H1 (cell line): Measurements from ENCODE around the gene PTPN12.

Source experiments
- CHD2 ChIP-seq: IDR thresholded peaks from 2 replicates; pipeline ENCODE4 v1.6.1; 2012; ENCODE audit warnings: low read length, improper control_type of control experiment
- EZH2 ChIP-seq: fragments of 200-600 bp; sonication (generic); IDR thresholded peaks from 2 replicates; pipeline ENCODE4 v1.7.1; 2012; ENCODE audit warnings: low read depth, mild to moderate bottlenecking, moderate library complexity, low read length, inconsistent platforms; ENCODE audit not compliant: severe bottlenecking
- POLR2A ChIP-seq, 2 experiments: IDR thresholded peaks; 1 replicate in 1 of 2; 2 replicates in 1 of 2; pipeline ENCODE4 v1.6.1; 2011; ENCODE audit warnings: low read depth in 2 of 2, low read length in 2 of 2, mild to moderate bottlenecking in 2 of 2; ENCODE audit errors: control extremely low read depth in 1 of 2
- POLR2AphosphoS5 ChIP-seq: IDR thresholded peaks from 2 replicates; pipeline ENCODE4 v1.6.1; 2011; ENCODE audit warnings: low read depth, low read length
- RXRA ChIP-seq: IDR thresholded peaks from 2 replicates; pipeline ENCODE4 v1.6.1; 2011; ENCODE audit warnings: low read depth, mild to moderate bottlenecking, low read length, moderate library complexity; ENCODE audit not compliant: insufficient read depth
- SRF ChIP-seq: IDR thresholded peaks from 2 replicates; pipeline ENCODE4 v1.6.1; 2011; ENCODE audit warnings: mild to moderate bottlenecking, low read depth, low read length, moderate library complexity
- TAF1 ChIP-seq: IDR thresholded peaks from 2 replicates; pipeline ENCODE4 v1.6.1; 2011; ENCODE audit warnings: mild to moderate bottlenecking, low read depth, low read length
- TF ChIP-seq, protein P1 (sequence below), 3 experiments: IDR thresholded peaks; 1 replicate in 2 of 3; 2 replicates in 1 of 3; pipeline versions ENCODE4 v1.5.1 to v1.6.1; 2011; ENCODE audit warnings: low read length in 3 of 3, mild to moderate bottlenecking in 3 of 3, inconsistent platforms in 2 of 3, low read depth in 1 of 3, moderate library complexity in 1 of 3; ENCODE audit not compliant: insufficient read depth in 1 of 3; ENCODE audit errors: control extremely low read depth in 1 of 3
- TF ChIP-seq, protein P2 (sequence below): IDR thresholded peaks from 2 replicates; pipeline ENCODE4 v1.6.1; 2011; ENCODE audit warnings: low read length, improper control_type of control experiment
- TF ChIP-seq, protein P3 (sequence below): IDR thresholded peaks from 2 replicates; pipeline ENCODE4 v1.6.1; 2011; ENCODE audit warnings: low read depth, mild to moderate bottlenecking, low read length; ENCODE audit not compliant: insufficient read depth
- TF ChIP-seq, protein P4 (sequence below): fragments of 300-600 bp; sonication (generic); IDR thresholded peaks from 2 replicates; pipeline ENCODE4 v1.7.1; 2012; ENCODE audit warnings: low read length, moderate library complexity, mild to moderate bottlenecking, inconsistent platforms; ENCODE audit not compliant: insufficient replicate concordance

DNA sequence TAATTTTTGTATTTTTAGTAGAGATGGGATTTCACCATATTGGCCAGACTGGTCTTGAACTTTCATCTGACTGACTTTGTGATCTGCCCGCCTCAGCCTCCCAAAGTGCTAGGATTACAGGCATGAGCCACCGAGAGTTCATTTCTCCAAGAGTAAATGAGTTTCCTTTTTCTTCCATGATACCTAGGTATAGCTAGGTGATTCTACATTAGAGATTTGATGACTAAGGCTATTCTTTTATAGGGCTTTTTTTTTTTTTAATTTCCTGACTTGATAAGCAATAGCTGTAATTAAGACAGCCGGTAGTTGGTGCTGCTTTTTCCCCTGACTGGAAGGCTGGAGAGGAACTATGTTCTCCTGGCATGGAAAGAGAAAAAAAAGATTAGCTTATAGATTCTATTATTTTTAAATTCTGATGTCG lies 3.3 kb downstream of the PTPN12 start:
- TF ChIP-seq POLR2A (IDR thresholded peaks at IDR 0.05; ENCODE audit: control extremely low read depth in 1 of 2, low read depth in 2 of 2, low read length in 2 of 2): no peak
- TF ChIP-seq, protein P1, sequence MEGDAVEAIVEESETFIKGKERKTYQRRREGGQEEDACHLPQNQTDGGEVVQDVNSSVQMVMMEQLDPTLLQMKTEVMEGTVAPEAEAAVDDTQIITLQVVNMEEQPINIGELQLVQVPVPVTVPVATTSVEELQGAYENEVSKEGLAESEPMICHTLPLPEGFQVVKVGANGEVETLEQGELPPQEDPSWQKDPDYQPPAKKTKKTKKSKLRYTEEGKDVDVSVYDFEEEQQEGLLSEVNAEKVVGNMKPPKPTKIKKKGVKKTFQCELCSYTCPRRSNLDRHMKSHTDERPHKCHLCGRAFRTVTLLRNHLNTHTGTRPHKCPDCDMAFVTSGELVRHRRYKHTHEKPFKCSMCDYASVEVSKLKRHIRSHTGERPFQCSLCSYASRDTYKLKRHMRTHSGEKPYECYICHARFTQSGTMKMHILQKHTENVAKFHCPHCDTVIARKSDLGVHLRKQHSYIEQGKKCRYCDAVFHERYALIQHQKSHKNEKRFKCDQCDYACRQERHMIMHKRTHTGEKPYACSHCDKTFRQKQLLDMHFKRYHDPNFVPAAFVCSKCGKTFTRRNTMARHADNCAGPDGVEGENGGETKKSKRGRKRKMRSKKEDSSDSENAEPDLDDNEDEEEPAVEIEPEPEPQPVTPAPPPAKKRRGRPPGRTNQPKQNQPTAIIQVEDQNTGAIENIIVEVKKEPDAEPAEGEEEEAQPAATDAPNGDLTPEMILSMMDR (IDR thresholded peaks at IDR 0.05; ENCODE audit: control extremely low read depth in 1 of 3, insufficient read depth in 1 of 3, low read depth in 1 of 3, low read length in 3 of 3): no peak
- TF ChIP-seq SRF: no peak
- no peak for TF ChIP-seq POLR2AphosphoS5
- no peak for TF ChIP-seq RXRA
- no peak for TF ChIP-seq EZH2
- TF ChIP-seq, protein P2, sequence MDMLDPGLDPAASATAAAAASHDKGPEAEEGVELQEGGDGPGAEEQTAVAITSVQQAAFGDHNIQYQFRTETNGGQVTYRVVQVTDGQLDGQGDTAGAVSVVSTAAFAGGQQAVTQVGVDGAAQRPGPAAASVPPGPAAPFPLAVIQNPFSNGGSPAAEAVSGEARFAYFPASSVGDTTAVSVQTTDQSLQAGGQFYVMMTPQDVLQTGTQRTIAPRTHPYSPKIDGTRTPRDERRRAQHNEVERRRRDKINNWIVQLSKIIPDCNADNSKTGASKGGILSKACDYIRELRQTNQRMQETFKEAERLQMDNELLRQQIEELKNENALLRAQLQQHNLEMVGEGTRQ: no peak
- TF ChIP-seq CHD2: no peak
- TF ChIP-seq TAF1: no peak
- TF ChIP-seq, protein P3, sequence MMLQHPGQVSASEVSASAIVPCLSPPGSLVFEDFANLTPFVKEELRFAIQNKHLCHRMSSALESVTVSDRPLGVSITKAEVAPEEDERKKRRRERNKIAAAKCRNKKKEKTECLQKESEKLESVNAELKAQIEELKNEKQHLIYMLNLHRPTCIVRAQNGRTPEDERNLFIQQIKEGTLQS: no peak
- TF ChIP-seq, protein P4, sequence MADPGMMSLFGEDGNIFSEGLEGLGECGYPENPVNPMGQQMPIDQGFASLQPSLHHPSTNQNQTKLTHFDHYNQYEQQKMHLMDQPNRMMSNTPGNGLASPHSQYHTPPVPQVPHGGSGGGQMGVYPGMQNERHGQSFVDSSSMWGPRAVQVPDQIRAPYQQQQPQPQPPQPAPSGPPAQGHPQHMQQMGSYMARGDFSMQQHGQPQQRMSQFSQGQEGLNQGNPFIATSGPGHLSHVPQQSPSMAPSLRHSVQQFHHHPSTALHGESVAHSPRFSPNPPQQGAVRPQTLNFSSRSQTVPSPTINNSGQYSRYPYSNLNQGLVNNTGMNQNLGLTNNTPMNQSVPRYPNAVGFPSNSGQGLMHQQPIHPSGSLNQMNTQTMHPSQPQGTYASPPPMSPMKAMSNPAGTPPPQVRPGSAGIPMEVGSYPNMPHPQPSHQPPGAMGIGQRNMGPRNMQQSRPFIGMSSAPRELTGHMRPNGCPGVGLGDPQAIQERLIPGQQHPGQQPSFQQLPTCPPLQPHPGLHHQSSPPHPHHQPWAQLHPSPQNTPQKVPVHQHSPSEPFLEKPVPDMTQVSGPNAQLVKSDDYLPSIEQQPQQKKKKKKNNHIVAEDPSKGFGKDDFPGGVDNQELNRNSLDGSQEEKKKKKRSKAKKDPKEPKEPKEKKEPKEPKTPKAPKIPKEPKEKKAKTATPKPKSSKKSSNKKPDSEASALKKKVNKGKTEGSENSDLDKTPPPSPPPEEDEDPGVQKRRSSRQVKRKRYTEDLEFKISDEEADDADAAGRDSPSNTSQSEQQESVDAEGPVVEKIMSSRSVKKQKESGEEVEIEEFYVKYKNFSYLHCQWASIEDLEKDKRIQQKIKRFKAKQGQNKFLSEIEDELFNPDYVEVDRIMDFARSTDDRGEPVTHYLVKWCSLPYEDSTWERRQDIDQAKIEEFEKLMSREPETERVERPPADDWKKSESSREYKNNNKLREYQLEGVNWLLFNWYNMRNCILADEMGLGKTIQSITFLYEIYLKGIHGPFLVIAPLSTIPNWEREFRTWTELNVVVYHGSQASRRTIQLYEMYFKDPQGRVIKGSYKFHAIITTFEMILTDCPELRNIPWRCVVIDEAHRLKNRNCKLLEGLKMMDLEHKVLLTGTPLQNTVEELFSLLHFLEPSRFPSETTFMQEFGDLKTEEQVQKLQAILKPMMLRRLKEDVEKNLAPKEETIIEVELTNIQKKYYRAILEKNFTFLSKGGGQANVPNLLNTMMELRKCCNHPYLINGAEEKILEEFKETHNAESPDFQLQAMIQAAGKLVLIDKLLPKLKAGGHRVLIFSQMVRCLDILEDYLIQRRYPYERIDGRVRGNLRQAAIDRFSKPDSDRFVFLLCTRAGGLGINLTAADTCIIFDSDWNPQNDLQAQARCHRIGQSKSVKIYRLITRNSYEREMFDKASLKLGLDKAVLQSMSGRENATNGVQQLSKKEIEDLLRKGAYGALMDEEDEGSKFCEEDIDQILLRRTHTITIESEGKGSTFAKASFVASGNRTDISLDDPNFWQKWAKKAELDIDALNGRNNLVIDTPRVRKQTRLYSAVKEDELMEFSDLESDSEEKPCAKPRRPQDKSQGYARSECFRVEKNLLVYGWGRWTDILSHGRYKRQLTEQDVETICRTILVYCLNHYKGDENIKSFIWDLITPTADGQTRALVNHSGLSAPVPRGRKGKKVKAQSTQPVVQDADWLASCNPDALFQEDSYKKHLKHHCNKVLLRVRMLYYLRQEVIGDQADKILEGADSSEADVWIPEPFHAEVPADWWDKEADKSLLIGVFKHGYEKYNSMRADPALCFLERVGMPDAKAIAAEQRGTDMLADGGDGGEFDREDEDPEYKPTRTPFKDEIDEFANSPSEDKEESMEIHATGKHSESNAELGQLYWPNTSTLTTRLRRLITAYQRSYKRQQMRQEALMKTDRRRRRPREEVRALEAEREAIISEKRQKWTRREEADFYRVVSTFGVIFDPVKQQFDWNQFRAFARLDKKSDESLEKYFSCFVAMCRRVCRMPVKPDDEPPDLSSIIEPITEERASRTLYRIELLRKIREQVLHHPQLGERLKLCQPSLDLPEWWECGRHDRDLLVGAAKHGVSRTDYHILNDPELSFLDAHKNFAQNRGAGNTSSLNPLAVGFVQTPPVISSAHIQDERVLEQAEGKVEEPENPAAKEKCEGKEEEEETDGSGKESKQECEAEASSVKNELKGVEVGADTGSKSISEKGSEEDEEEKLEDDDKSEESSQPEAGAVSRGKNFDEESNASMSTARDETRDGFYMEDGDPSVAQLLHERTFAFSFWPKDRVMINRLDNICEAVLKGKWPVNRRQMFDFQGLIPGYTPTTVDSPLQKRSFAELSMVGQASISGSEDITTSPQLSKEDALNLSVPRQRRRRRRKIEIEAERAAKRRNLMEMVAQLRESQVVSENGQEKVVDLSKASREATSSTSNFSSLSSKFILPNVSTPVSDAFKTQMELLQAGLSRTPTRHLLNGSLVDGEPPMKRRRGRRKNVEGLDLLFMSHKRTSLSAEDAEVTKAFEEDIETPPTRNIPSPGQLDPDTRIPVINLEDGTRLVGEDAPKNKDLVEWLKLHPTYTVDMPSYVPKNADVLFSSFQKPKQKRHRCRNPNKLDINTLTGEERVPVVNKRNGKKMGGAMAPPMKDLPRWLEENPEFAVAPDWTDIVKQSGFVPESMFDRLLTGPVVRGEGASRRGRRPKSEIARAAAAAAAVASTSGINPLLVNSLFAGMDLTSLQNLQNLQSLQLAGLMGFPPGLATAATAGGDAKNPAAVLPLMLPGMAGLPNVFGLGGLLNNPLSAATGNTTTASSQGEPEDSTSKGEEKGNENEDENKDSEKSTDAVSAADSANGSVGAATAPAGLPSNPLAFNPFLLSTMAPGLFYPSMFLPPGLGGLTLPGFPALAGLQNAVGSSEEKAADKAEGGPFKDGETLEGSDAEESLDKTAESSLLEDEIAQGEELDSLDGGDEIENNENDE: no peak
